ENCODE results near the gene LRRTM4. TPM values are rescaled to one million over a fixed set of nuclear protein-coding genes. Genes with fewer than 3 reads are reported as not detected.

The LRRTM4 gene
- total and polyA plus RNA-seq, 2 donors (not counting 1 experiment from before 2014, with no cell fraction given) = not detected

GRCh38 chr2:77507657-77508056 lies 14.5 kb downstream of the LRRTM4 start:
- H3K4me3 ChIP-seq (ENCODE audit: control extremely low read depth in 1 of 5, extremely low read depth in 1 of 5, insufficient read depth in 1 of 5, low read depth in 2 of 5, low read length in 4 of 5) = no peak overlapping the region
- H3K9ac ChIP-seq (ENCODE audit: low read length) = no peak overlapping the region
- no peak overlapping the region for H3K27ac ChIP-seq (ENCODE audit: low read length in 2 of 2)
- no peaks in the 10 kb centered on the region for H3K4me1 Mint-ChIP-seq
- H3K79me2 ChIP-seq (ENCODE audit: control insufficient read depth, insufficient read depth, low read length) = no peaks in the 10 kb centered on the region
- no peak overlapping the region for H3K4me2 ChIP-seq (replicated peaks; ENCODE audit: low read depth, low read length, poor library complexity, severe bottlenecking)
- no peaks in the 10 kb centered on the region for H3K9me3 ChIP-seq (ENCODE audit: control extremely low read depth in 1 of 3, control insufficient read depth in 2 of 3, insufficient read depth in 1 of 3, low read length in 2 of 3)
- CTCF ChIA-PET = no interaction called here
- H2AFZ ChIP-seq (ENCODE audit: insufficient read depth, low read depth, low read length, poor library complexity, severe bottlenecking) = no peak overlapping the region
- no peaks in the 10 kb centered on the region for H3K27me3 ChIP-seq (replicated peaks in 1 of 4; ENCODE audit: control extremely low read depth in 1 of 4, control insufficient read depth in 3 of 4, insufficient read depth in 4 of 4, low read length in 3 of 4)
- H3K9me3 Mint-ChIP-seq (ENCODE audit: insufficient read depth) = no peaks in the 10 kb centered on the region
- ATAC-seq (ENCODE audit: low read depth) = no peak
- no peak overlapping the region for H3K27ac Mint-ChIP-seq
- 88% methylated on average over 5 of the region's 6 CpGs for WGBS (ENCODE audit: insufficient coverage)
- TF ChIP-seq CTCF (IDR thresholded peaks at IDR 0.05) (no peak), EZH2 (IDR thresholded peaks at IDR 0.05; ENCODE audit: borderline replicate concordance, insufficient read depth, low read depth, low read length, poor library complexity, severe bottlenecking) (no peak)
- no peak for DNase-seq
- H3K36me3 ChIP-seq (replicated peaks in 1 of 2; ENCODE audit: control extremely low read depth in 1 of 2, control insufficient read depth in 1 of 2, extremely low read depth in 1 of 2, insufficient read depth in 2 of 2, low read length in 1 of 2) = no peaks in the 10 kb centered on the region
- H3K4me3 Mint-ChIP-seq = no peak overlapping the region
- H3K4me1 ChIP-seq (ENCODE audit: control insufficient read depth in 2 of 2, insufficient read depth in 2 of 2, low read length in 2 of 2) = no peaks in the 10 kb centered on the region
- POLR2A ChIA-PET = no interaction called here
- H3K27me3 Mint-ChIP-seq = no peaks in the 10 kb centered on the region
- H4K20me1 ChIP-seq (ENCODE audit: control insufficient read depth, insufficient read depth, low read length, poor library complexity, severe bottlenecking) = no peaks in the 10 kb centered on the region
- intact Hi-C loops (cut with micrococcal nuclease) = no loop called here

GRCh38 chr2:77488141-77488540 lies 34.0 kb downstream of the LRRTM4 start:
- no peak overlapping the region for H2AFZ ChIP-seq (ENCODE audit: insufficient read depth, low read depth, low read length, poor library complexity, severe bottlenecking)
- no peak overlapping the region for H3K27ac Mint-ChIP-seq
- H3K79me2 ChIP-seq (ENCODE audit: control insufficient read depth, insufficient read depth, low read length) = no peaks in the 10 kb centered on the region
- H3K27me3 Mint-ChIP-seq = no peaks in the 10 kb centered on the region
- H3K4me2 ChIP-seq (replicated peaks; ENCODE audit: low read depth, low read length, poor library complexity, severe bottlenecking) = no peak overlapping the region
- H3K27ac ChIP-seq (ENCODE audit: low read length in 2 of 2) = no peak overlapping the region
- no peaks in the 10 kb centered on the region for H3K27me3 ChIP-seq (replicated peaks in 1 of 4; ENCODE audit: control extremely low read depth in 1 of 4, control insufficient read depth in 3 of 4, insufficient read depth in 4 of 4, low read length in 3 of 4)
- intact Hi-C loops (cut with micrococcal nuclease) = no loop called here
- ChIA-PET POLR2A (no interaction called here), CTCF (no interaction called here)
- DNase-seq (no peak), ATAC-seq (ENCODE audit: low read depth) (no peak)
- H3K9ac ChIP-seq (ENCODE audit: low read length) = no peak overlapping the region
- no peak overlapping the region for H3K4me3 Mint-ChIP-seq
- no peaks in the 10 kb centered on the region for H3K36me3 ChIP-seq (replicated peaks in 1 of 2; ENCODE audit: control extremely low read depth in 1 of 2, control insufficient read depth in 1 of 2, extremely low read depth in 1 of 2, insufficient read depth in 2 of 2, low read length in 1 of 2)
- no peak for TF ChIP-seq CTCF (IDR thresholded peaks at IDR 0.05)
- no peak for TF ChIP-seq EZH2 (IDR thresholded peaks at IDR 0.05; ENCODE audit: borderline replicate concordance, insufficient read depth, low read depth, low read length, poor library complexity, severe bottlenecking)
- 96% methylated on average over 7 of the region's 7 CpGs for WGBS (ENCODE audit: insufficient coverage)
- H3K4me3 ChIP-seq (ENCODE audit: control extremely low read depth in 1 of 5, extremely low read depth in 1 of 5, insufficient read depth in 1 of 5, low read depth in 2 of 5, low read length in 4 of 5) = no peak overlapping the region
- no peaks in the 10 kb centered on the region for H4K20me1 ChIP-seq (ENCODE audit: control insufficient read depth, insufficient read depth, low read length, poor library complexity, severe bottlenecking)
- no peaks in the 10 kb centered on the region for H3K9me3 Mint-ChIP-seq (ENCODE audit: insufficient read depth)
- H3K9me3 ChIP-seq (ENCODE audit: control extremely low read depth in 1 of 3, control insufficient read depth in 2 of 3, insufficient read depth in 1 of 3, low read length in 2 of 3) = peaks cover 0 to 15% (median 0%) of the 10 kb centered on the region in 3 donors
- no peaks in the 10 kb centered on the region for H3K4me1 Mint-ChIP-seq
- H3K4me1 ChIP-seq (ENCODE audit: control insufficient read depth in 2 of 2, insufficient read depth in 2 of 2, low read length in 2 of 2) = no peaks in the 10 kb centered on the region
